Mucosa of descending colon (tissue), 3 donors: ENCODE data around the gene MAGI1. TPM values are rescaled to one million over a fixed set of nuclear protein-coding genes. Genes with fewer than 3 reads are reported as not detected.

Experiments
- ATAC-seq: fragments of 200-7000 bp; cut with Tn5 transposase; one replicate; pipeline ENCODE4 v1.9.1; 2020; ENCODE audit warnings: mild to moderate bottlenecking, moderate library complexity
- DNase-seq, 3 donors: peaks; one replicate each; pipeline ENCODE4 v3.0.0-alpha.2; 2020
- H3K36me3 ChIP-seq: fragments of 200-600 bp; one replicate; pipeline ENCODE4 v1.8.0; 2021; ENCODE audit warnings: low read depth, mild to moderate bottlenecking
- H3K4me1 ChIP-seq: fragments of 200-600 bp; one replicate; pipeline ENCODE4 v1.8.0; 2021; ENCODE audit warnings: low read depth, mild to moderate bottlenecking
- H3K4me3 ChIP-seq: fragments of 200-600 bp; one replicate; pipeline ENCODE4 v1.8.0; 2021; ENCODE audit warnings: mild to moderate bottlenecking
- H3K9me3 ChIP-seq: fragments of 200-600 bp; one replicate; pipeline ENCODE4 v1.8.0; 2021; ENCODE audit warnings: mild to moderate bottlenecking
- intact Hi-C, 2 donors: fragments of 100-400 bp; cut with DNase I in 1 of 2; cut with micrococcal nuclease in 1 of 2; formaldehyde crosslinking; loops; one replicate each; pipeline versions ENCODE4 v1.11.0 to v1.11.1; 2022; cut with DNase I, micrococcal nuclease
- total RNA-seq, 3 donors: library from RNA; stranded (reverse); fragmentation: NEBNext Ultra II Directional in 2 of 3; extraction: Animal tissue kit (Norgen Biotek cat#: 25700) in 2 of 3; gene quantifications; one replicate each; pipeline versions ENCODE4 v1.2.1 to v1.2.4, GENCODE V29; 2021 to 2023
- TF ChIP-seq, protein P1 (sequence below): fragments of 200-600 bp; IDR thresholded peaks from one replicate; pipeline ENCODE4 v1.8.0; 2022; ENCODE audit warnings: antibody characterized with exemption, mild to moderate bottlenecking
- donor health status: DM: no; HTN: no; CAD: no; lungs with moderate emphysema.
- donor health status: DM: no; HTN: no; CAD: no.
- donor health status: DM: no; HTN: yes; CAD: no.

MAGI1 gene
- total RNA-seq, 3 donors from 2014 or later, result 41.9 to 59.6 (median 45.6) TPM

DNA sequence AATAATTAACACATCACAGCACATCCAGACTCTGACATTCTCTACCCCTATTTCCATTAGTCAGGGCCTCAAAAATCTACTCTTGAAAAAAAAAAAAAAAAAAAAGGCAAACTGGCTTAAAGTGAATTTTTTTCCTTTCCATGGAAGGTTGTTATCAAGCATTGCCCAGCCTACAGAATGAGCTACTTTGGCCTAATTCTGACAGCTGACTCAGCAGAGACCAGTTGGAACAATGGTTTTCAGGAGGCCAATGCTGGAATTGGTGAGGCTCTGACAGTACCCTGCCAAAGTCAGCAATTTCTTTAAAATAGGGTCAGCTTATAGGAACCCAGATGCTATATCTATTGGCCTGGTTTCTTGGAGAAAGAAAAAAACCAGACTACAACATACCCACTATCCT is 454.7 kb downstream of the MAGI1 start:
- DNase-seq (no peak), ATAC-seq (no peak)
- no peaks in the 10 kb centered on the region for H3K36me3 ChIP-seq
- intact Hi-C loops, result no loop called here
- H3K4me3 ChIP-seq, result no peak overlapping the region
- no peaks in the 10 kb centered on the region for H3K9me3 ChIP-seq
- H3K4me1 ChIP-seq, result no peaks in the 10 kb centered on the region
- TF ChIP-seq, protein P1, sequence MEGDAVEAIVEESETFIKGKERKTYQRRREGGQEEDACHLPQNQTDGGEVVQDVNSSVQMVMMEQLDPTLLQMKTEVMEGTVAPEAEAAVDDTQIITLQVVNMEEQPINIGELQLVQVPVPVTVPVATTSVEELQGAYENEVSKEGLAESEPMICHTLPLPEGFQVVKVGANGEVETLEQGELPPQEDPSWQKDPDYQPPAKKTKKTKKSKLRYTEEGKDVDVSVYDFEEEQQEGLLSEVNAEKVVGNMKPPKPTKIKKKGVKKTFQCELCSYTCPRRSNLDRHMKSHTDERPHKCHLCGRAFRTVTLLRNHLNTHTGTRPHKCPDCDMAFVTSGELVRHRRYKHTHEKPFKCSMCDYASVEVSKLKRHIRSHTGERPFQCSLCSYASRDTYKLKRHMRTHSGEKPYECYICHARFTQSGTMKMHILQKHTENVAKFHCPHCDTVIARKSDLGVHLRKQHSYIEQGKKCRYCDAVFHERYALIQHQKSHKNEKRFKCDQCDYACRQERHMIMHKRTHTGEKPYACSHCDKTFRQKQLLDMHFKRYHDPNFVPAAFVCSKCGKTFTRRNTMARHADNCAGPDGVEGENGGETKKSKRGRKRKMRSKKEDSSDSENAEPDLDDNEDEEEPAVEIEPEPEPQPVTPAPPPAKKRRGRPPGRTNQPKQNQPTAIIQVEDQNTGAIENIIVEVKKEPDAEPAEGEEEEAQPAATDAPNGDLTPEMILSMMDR, result no peak

GRCh38 chr3:65583188-65583587 is 455.5 kb downstream of the MAGI1 start:
- ATAC-seq (no peak), DNase-seq (no peak)
- TF ChIP-seq, protein P1, result no peak
- no peaks in the 10 kb centered on the region for H3K9me3 ChIP-seq
- H3K4me1 ChIP-seq, result no peaks in the 10 kb centered on the region
- H3K4me3 ChIP-seq, result no peak overlapping the region
- intact Hi-C loops, result no loop called here
- no peaks in the 10 kb centered on the region for H3K36me3 ChIP-seq

DNA sequence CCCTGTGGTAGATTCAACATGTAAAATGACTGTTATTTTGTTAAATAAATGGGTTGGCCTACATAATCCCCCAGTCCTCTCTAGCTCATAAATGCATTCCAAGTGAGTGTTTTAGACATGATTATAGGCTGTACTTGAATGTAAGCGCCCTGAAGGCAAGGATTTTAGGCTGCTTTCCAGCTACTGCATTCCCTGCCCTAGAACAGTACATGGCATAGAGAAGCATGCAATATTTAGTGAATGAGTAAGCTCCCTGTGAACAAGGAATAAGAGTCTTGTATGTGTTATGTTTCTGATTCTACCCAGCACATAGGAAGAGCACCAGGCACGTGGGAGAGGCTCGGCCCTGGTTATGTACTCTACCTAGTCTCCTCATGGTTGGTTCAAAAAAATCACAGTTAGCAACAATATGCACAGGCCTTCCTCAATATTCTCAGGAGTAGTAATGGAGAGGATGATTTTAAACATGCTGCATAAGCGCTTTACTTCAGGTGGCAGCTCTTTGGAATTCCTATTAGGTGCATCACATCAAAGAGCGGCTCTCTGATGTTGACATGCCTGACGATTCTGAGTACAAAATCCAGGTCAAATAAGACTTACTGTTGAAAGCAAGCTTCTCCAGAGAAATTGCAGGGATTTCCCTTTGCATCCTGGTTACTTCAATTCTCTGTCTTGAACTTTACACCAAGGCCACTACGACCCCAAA is 456.6 kb downstream of the MAGI1 start:
- H3K36me3 ChIP-seq, result no peaks in the 10 kb centered on the region
- H3K4me3 ChIP-seq, result no peak overlapping the region
- DNase-seq (no peak), ATAC-seq (no peak)
- intact Hi-C loops, result no loop called here
- no peaks in the 10 kb centered on the region for H3K9me3 ChIP-seq
- TF ChIP-seq, protein P1, result no peak
- H3K4me1 ChIP-seq, result no peaks in the 10 kb centered on the region

GRCh38 chr3:65581313-65581712 is 457.4 kb downstream of the MAGI1 start:
- H3K36me3 ChIP-seq, result no peaks in the 10 kb centered on the region
- TF ChIP-seq, protein P1, result no peak
- no peak for DNase-seq
- H3K4me1 ChIP-seq, result no peaks in the 10 kb centered on the region
- intact Hi-C loops, result no loop called here
- no peak for ATAC-seq
- no peaks in the 10 kb centered on the region for H3K9me3 ChIP-seq
- H3K4me3 ChIP-seq, result no peak overlapping the region

GRCh38 chr3:65578861-65579260 is 459.9 kb downstream of the MAGI1 start:
- intact Hi-C loops, result no loop called here
- Histone ChIP-seq H3K4me1 (no peaks in the 10 kb centered on the region), H3K36me3 (no peaks in the 10 kb centered on the region), H3K9me3 (no peaks in the 10 kb centered on the region), H3K4me3 (no peak overlapping the region)
- DNase-seq, result no peak
- TF ChIP-seq, protein P1, result no peak
- ATAC-seq, result no peak
